ENCODE data around the gene XRCC4.

Gene XRCC4

DNA sequence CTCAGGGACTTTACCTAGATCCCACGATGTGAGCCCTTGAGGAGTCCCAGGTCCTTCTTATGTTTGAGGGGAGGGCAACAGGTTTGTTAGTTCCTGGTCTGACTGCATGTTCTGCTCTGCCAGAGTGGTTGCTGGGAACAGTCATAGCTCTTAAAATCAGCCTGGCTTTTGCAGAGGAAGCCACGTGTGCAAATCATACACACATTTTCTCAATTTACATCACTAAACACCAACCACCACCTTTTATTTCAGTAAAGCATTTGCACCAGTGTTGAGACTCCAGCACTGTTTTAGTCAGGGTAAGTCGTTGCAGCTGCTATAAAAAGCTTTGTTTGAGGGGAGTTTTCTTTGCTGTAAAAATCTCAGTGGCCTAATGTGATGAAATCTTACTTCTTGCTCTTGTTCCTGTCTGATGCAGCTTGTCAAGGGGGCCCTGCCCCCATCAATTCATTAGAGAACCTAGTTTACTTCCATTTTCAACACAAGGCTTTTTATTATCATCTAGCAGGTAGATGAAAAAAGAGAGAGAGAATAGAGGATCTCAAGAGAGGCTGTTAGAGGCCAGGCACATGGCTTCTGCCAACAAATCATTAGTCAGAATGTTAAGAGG is 323.9 kb downstream of the XRCC4 start:
- no peak overlapping the region for H3K4me3 ChIP-seq (ENCODE audit: low read depth, low read length)
- TF ChIP-seq, protein P1, sequence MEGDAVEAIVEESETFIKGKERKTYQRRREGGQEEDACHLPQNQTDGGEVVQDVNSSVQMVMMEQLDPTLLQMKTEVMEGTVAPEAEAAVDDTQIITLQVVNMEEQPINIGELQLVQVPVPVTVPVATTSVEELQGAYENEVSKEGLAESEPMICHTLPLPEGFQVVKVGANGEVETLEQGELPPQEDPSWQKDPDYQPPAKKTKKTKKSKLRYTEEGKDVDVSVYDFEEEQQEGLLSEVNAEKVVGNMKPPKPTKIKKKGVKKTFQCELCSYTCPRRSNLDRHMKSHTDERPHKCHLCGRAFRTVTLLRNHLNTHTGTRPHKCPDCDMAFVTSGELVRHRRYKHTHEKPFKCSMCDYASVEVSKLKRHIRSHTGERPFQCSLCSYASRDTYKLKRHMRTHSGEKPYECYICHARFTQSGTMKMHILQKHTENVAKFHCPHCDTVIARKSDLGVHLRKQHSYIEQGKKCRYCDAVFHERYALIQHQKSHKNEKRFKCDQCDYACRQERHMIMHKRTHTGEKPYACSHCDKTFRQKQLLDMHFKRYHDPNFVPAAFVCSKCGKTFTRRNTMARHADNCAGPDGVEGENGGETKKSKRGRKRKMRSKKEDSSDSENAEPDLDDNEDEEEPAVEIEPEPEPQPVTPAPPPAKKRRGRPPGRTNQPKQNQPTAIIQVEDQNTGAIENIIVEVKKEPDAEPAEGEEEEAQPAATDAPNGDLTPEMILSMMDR (IDR thresholded peaks at IDR 0.05; ENCODE audit: low read depth, low read length), result no peak

DNA sequence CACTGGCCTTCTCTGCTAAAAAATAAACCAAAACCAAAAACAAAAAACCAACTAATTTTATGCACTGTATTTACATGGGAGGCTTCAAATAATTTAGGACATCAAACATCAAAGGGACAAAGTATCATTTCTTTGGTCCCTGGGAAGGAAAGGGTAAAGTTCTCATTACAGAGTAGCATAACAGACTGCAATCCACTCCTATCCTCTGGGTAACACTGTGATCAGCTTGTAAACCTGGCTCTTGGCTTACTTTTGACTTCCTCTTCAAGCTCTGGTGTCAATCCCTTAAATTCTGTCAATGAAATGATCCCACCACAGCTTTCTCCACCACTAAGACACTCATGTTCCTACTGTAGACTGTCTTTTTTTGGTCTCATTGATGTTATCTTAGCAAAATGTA is 324.4 kb downstream of the XRCC4 start:
- H3K4me3 ChIP-seq (ENCODE audit: low read depth, low read length), result no peak overlapping the region

More for the DNA sequence above, 324.4 kb downstream of the XRCC4 start:
- TF ChIP-seq, protein P1 (IDR thresholded peaks at IDR 0.05; ENCODE audit: low read depth, low read length), result no peak
